Liver (tissue), 3 donors: ENCODE data around the gene SNRNP70.

Source experiments
- ATF3 ChIP-seq: IDR thresholded peaks from 2 replicates; pipeline ENCODE4 v1.6.1; 2016; ENCODE audit warnings: antibody characterized with exemption
- CTCF ChIP-seq: fragments of 150-350 bp; IDR thresholded peaks from 2 replicates; pipeline ENCODE4 v1.5.1; 2017; ENCODE audit warnings: improper control_type of control experiment, low read depth, low read length; ENCODE audit not compliant: missing input control
- GABPA ChIP-seq, 2 donors: IDR thresholded peaks in 1 of 2; conservative IDR thresholded peaks in 1 of 2; 2 replicates each; pipeline ENCODE4 v1.6.1; 2016; ENCODE audit warnings: antibody characterized with exemption in 2 of 2, mild to moderate bottlenecking in 1 of 2, moderate library complexity in 1 of 2
- HNF4A ChIP-seq, 2 donors: conservative IDR thresholded peaks; 2 replicates each; pipeline ENCODE4 v1.6.1; 2016; ENCODE audit warnings: antibody characterized with exemption in 2 of 2, mild to moderate bottlenecking in 2 of 2
- JUND ChIP-seq, 2 donors: IDR thresholded peaks; 2 replicates each; pipeline ENCODE4 v1.6.1; 2016; ENCODE audit warnings: antibody characterized with exemption in 2 of 2
- MAX ChIP-seq: IDR thresholded peaks from 2 replicates; pipeline ENCODE4 v1.6.1; 2016; ENCODE audit warnings: antibody characterized with exemption
- RAD21 ChIP-seq, 2 donors: IDR thresholded peaks; 2 replicates each; pipeline ENCODE4 v1.6.1; 2016; ENCODE audit warnings: antibody characterized with exemption in 2 of 2, mild to moderate bottlenecking in 2 of 2
- REST ChIP-seq: IDR thresholded peaks from 2 replicates; pipeline ENCODE4 v1.6.1; 2016; ENCODE audit warnings: antibody characterized with exemption, mild to moderate bottlenecking
- SP1 ChIP-seq: IDR thresholded peaks from 2 replicates; pipeline ENCODE4 v1.6.1; 2018; ENCODE audit warnings: antibody characterized with exemption, mild to moderate bottlenecking
- TAF1 ChIP-seq: conservative IDR thresholded peaks from 2 replicates; pipeline ENCODE4 v1.6.1; 2016; ENCODE audit warnings: antibody characterized with exemption, mild to moderate bottlenecking
- ZBTB33 ChIP-seq: IDR thresholded peaks from 2 replicates; pipeline ENCODE4 v1.6.1; 2016; ENCODE audit warnings: antibody characterized with exemption
- donor health status: healthy.
- donor health status: healthy.

- TF ChIP-seq REST (no peak), CTCF (no peak), RAD21 (IDR thresholded peaks at IDR 0.05) (no peak), TAF1 (no peak), ZBTB33 (no peak), HNF4A (conservative IDR thresholded peaks at IDR 0.05) (no peak), MAX (no peak), SP1 (no peak), ATF3 (no peak), JUND (IDR thresholded peaks at IDR 0.05) (no peak), GABPA (IDR thresholded peaks at IDR 0.05 in 1 of 2, conservative IDR thresholded peaks at IDR 0.05 in 1 of 2) (no peak)
Measured at GRCh38 chr19:49125025-49125731, 39.9 kb downstream of the SNRNP70 start.
